Tibial nerve (tissue), 4 donors: ENCODE data around the gene TDRD3.

Experiments
- CTCF ChIP-seq, 5 experiments: fragments of 200-600 bp in 3 of 5; fragments of 450-650 bp in 2 of 5; sonication (generic) in 3 of 5; IDR thresholded peaks; one replicate each; pipeline ENCODE4 v1.5.1; 2016 to 2019; ENCODE audit warnings: antibody characterized with exemption in 5 of 5, mild to moderate bottlenecking in 3 of 5, moderate library complexity in 2 of 5
- EP300 ChIP-seq, 2 donors: sonication (generic); formaldehyde crosslinking; IDR thresholded peaks; one replicate each; pipeline ENCODE4 v1.6.1; 2017; ENCODE audit warnings: antibody characterized with exemption in 2 of 2, mild to moderate bottlenecking in 1 of 2
- POLR2A ChIP-seq, 2 donors: fragments of 450-650 bp; IDR thresholded peaks; one replicate each; pipeline ENCODE4 v1.6.1; 2017; ENCODE audit warnings: antibody characterized with exemption in 2 of 2, mild to moderate bottlenecking in 2 of 2, moderate library complexity in 2 of 2

DNA sequence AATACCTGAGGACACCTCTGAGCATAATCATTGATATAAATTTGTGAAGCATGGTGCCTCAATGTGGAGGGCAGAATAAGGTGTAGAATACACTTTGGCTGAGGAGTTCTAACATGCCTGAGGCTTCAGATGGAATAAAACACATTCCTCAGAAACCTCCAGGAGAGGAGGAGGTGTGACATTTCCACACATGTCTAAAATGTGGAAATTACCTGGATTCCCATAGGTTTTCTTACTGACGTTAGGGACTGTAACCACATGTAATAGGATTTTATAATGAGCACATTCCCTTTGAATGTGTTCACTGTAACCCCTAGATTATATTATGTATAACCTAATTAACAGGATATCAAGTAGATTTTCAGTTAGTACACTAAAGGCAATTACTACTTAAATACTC, 226.1 kb downstream of the TDRD3 start:
- no peak for TF ChIP-seq CTCF (IDR thresholded peaks at IDR 0.05)
- TF ChIP-seq EP300 (IDR thresholded peaks at IDR 0.05), result no peak
- TF ChIP-seq POLR2A (IDR thresholded peaks at IDR 0.05), result no peak
